Effector CD4-positive, alpha-beta T cell (primary cell): Measurements from ENCODE around the gene SEMA5B.

Source experiments
- DNase-seq: peaks from one replicate; pipeline ENCODE4 v3.0.0-alpha.2; 2020

Gene SEMA5B

DNA sequence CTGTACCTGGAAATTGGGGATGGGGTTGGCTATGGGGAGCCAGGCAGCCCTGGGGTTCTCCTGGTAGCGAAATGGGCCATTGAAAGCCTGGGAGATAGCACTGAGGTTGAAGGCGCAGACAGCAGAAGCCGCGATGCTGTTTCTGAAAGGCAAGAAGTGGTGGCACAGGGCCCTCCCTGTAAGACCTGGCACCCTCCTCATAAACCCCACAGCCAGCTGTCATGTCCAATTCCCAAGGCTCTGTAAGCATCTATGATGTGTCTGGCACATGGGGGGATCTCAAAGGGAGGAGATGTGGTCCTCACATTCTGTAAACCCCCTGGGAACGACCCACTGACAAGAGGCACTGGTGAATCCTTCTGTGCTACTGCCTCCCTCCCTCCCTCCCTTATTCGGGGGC is 104.0 kb downstream of the SEMA5B start:
- no peak for DNase-seq

GRCh38 chr3:122921791-122922651 is 105.5 kb downstream of the SEMA5B start:
- no peak for DNase-seq

GRCh38 chr3:122920986-122921385 is 106.6 kb downstream of the SEMA5B start:
- DNase-seq = no peak

DNA sequence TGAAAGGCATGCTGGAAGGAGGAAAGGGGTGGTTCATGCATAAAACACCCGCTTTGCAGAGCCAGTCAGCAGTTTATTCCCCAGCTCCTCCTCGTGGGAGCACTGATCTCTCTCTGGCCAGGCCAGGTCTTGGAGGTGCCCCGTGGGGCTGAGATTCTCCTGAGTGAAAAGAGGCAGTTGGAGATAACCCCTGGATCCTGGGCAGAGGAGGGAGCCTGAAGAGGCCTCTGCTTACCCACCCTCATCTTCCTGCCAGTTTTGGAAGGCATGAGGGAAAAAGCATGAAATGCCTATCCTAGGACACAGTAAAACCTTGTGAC is 108.3 kb downstream of the SEMA5B start:
- no peak for DNase-seq

- no peak for DNase-seq
Measured at GRCh38 chr3:122918576-122919290, 108.8 kb downstream of the SEMA5B start.

GRCh38 chr3:122917412-122917811 is 110.2 kb downstream of the SEMA5B start:
- DNase-seq = no peak

DNA sequence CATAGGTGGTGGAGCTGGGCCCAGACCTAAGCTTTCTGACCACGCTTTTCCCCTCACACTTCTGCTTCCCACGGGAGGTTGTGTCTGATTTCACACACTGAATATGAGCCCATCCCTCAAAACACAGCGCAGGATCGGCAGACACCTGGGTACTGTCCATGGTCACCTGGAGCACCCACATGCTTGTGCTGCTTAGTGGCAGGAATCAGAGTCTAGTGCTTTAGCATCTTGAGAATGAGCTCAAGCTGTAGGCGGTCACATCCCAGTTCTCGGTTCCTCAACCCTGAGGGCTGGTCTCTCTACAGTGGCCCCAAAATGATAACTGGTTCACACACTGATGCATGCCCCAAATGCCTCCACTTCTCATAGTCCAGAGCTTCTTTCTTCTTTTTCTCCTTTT is 111.0 kb downstream of the SEMA5B start:
- no peak for DNase-seq

GRCh38 chr3:122916084-122916483 is 111.5 kb downstream of the SEMA5B start:
- no peak for DNase-seq

- no peak for DNase-seq
Measured at GRCh38 chr3:122915300-122916055, 112.1 kb downstream of the SEMA5B start.

DNA sequence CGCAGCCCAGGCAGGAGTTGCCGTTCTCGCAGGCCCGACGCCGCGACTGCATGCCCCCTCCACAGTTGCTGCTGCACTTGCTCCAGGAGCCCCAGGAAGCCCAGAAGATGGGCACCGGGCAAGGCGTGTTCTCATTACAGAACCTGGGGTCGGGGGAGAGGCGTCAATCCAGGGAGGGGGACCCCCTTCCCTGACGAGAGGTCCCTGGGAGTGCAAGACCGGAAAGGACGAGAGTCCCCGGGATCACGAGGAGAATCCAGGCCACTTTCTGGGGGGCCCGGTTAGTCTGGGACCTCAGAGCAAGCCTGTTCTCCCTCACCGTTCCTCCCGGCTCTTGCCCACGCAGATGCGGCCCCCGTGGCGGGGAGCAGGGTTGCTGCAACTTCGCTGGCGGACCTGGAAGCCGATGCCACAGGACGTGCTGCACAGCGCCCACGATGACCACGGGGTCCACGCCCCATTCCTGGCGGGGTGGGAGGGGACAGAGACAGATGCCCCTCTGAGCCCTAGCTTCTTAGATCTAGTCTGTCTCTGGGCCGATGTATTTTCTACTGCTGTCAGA is 113.9 kb downstream of the SEMA5B start:
- no peak for DNase-seq

DNA sequence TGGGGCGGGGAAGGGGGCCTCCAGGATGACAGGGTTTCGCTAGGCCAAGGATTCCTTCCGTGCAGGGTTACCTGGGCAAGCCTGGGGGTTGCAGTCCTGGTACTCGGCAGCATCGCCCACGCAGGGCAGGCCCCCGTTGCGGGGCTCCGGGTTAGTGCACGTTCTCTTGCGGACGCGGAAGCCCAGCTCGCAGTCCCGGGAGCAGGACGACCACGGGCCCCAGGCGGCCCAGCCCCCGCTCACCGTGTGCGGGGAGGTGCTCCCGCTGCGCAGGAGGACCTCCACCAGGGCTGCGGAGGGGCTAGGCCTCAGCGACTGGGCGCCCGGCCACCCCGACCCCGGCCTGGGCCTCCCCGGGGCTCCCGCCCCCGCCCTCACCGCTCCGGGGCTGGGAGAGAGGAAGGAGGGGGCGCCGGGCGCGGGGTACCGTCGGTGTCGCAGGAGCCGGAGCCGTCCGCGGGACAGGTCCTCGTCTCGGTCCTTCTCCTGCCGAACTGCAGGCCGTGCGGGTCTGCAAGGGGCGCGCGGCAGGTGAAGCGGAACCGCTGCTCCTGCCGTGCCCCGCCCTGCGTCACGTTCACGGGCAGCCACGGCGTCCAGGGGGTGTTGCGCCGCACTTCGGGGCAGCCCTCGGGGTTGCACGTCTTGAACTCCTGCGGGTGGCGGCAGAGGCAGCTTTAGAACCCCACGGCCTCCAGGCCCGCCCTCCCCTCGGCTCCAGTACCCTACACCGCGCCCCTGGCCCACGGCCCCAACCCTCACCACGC is 114.6 kb downstream of the SEMA5B start:
- DNase-seq = no peak

DNA sequence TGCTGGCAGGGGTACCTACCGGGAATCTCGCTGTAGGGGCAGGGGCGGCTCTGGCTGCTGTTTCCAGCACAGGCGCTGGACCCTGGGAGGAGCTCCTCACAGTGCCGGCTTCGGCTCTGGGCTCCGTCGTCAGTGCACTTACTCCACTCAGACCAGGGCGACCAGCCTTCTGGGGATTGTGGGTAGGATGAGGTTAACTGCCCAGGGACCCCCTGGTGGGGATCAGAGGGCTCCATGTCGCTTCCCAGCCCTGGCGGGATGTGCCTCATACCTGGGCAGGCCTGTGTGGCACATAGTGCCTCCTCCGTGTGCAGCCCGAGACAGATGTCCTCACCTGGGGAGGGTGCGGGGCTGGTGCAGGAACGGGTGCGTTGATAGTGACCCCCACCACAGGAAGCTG is 115.7 kb downstream of the SEMA5B start:
- no peak for DNase-seq

DNA sequence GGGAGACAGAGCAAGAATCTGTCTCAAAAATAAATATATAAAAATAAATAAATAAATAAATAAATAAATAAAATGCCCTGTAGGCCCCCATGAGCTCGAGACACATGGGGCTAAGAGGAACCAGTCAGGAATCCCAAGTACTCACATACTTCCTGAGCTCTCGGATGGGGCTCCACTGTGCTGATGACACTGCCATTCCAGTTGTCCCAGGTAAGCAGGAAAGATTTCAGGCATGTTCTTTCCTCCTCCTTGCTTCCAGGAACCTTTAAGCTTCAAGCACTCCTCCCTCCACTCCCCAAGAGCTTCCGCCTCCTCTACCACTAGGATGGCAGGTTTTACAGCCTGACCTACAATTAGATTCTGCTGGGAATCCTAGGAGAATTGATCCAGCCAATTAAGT is 119.3 kb downstream of the SEMA5B start:
- DNase-seq = no peak

- DNase-seq = no peak
Measured at GRCh38 chr3:122907471-122907870, 120.1 kb downstream of the SEMA5B start.

- DNase-seq = no peak
Measured at GRCh38 chr3:122903171-122903570, 124.4 kb downstream of the SEMA5B start.

DNA sequence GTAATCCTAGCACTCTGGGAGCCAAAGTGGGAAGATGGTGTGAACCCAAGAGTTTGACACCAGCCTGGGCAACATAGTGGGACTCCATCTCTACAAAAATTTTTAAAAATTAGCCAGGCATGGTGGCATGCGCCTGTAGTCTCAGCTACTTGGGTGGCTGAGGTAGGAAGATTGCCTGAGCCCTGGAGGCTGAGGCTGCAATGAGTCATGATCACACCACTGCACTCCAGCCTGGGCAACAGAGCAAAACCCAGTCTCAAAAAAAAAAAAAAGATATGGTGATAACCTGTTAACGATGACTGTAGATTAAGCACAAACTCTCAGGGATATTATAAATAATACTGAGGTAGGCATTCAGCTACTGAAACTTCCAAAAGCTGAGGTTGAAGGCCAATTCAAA is 125.2 kb downstream of the SEMA5B start:
- DNase-seq = no peak

DNA sequence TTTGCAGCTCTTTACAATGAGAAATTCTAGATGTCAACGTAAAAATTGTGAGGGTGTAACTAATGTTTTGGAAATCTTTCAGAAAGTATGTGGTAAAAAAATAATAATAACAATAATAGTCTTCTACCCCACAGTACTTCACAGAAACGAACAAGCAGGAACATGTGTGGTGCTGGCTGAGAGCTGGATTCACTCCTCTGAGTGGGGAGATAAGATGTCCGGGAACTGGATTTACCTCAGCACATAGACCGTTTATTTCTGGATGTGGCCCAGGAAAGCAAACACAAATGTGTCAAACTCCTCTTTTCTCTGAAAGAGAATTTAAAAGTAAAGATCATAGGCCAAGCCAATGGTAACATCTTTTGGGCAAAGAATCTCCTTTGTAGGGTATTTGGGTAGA is 129.3 kb downstream of the SEMA5B start:
- DNase-seq = no peak

DNA sequence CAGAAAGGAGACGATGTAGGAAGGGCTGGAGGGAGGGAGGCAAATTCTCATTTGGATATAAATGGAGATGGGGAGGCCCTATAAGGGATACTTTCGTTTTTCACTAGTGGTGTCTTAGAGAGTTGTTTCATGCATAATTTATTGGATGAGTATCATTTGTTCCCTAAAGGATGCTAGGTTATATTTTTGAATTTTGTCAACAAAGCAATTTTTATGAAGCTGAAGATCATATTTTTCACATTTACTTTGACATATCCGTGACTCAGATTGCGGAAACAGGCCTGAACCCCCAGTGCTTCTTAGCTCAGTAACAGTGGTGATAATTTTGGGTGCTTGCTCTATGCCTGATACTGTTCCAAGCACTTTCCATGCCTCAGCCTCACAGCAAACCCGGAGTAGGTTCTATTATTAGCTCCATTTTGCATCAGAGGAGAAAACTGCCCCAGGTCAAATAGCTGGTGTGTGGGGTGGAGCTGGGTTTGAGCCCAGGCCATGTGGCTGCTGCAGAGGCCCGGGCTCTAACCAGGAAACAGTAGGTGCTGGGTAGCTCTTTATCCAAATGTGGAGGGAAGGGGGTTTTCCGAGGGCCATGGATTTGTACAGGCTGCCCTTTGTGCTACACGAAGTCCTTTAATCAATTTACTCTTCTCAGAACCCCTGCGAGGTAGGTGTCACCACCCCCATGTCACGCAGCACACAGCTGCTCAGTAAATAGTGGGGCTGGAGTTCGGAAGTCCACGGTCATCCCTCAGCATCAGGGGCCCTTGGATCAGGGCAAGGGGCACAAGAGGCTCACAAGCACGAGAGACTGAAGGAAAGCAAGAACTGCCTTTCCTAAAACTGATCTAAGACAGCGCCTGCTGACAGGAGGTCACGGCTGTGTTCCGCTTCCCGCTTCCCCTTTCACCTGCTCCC is 133.6 kb downstream of the SEMA5B start:
- DNase-seq = no peak

DNA sequence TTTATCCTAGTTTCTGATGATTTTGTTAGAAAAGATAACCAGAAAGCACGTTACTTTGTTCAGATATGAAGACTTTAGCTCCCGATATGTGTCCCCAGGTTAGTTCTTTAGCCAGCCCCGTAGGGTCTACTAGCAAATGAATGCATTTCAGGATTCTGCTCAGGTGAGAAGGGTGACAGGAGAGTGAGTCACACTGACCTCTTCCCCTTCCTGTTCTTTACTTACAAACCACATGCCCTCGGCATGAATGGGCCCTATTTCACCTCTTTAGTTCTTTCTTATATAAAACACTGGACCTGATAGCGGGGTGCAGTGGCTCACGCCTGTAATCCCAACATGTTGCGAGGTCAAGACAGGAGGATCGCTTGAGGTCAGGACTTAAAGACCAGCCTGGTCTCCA is 134.3 kb downstream of the SEMA5B start:
- DNase-seq = no peak

DNA sequence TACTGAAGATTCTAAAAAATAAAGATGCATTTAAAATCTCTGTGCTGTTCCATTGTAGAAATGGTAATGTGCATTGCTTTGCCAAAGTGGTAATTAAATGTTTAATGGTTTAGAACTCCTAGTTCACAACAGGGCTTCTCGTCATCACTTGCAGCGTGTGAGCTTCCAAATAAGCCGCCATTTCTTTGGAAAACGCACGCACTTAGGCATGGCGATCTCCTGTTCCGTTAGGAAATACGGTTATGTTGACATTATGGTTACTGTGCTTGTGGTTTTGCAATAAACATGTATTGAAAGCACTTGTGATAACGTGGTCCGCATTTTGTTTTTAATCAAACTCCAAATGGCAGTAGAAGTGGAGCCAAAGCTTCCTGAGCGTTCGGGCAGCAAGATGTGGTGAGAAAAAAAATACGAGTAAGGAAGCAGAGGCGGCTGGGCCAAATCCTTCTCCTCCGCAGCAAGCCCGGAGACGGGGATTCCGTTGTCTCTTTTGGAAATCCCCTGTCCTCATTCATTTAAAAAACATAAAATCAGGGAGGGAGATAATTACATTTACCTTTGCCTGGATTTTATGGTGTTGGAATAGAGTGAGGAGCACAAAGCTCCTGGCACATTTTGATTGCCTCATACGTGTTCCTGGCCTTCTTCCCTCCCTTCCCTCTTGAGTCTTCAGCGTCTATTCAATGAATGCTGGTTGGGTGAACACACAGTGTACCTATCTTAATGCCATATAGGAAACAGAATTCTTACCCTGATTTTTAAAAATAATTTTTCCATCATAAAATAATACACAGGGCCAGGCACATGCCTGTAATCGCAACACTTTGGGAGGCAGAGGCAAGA is 135.2 kb downstream of the SEMA5B start:
- DNase-seq = no peak
